SIG-M5 (cell line): Measurements from ENCODE around the gene CEP97.
"Not testable (repeated sequence)": the region's sequence is repeated elsewhere in the genome, so short reads cannot be mapped to it uniquely, and the experiment has no call there.

Source experiments
- DNase-seq: peaks from one replicate; lab custom pipeline; 2025; lab: John Stamatoyannopoulos, UW

The CEP97 gene

GRCh38 chr3:101703169-101703568, 21.2 kb upstream of the CEP97 start:
- DNase-seq: no peak

GRCh38 chr3:101704639-101705038, 19.8 kb upstream of the CEP97 start:
- not testable (repeated sequence) for DNase-seq

GRCh38 chr3:101709126-101709525, 15.3 kb upstream of the CEP97 start:
- DNase-seq: no peak

- DNase-seq: no peak
These were observed 6.0 kb upstream of the CEP97 start for GRCh38 chr3:101718455-101718854.

- DNase-seq: no peak
These were observed 4.7 kb upstream of the CEP97 start for GRCh38 chr3:101719604-101720185.

GRCh38 chr3:101720851-101721840, 3.3 kb upstream of the CEP97 start:
- DNase-seq: no peak

GRCh38 chr3:101722394-101723173, 1.8 kb upstream of the CEP97 start:
- peak; percentile 60 for DNase-seq

GRCh38 chr3:101725194-101725889, 928 bp downstream of the CEP97 start:
- no peak for DNase-seq

- DNase-seq: no peak
These were observed 1.5 kb downstream of the CEP97 start for GRCh38 chr3:101725890-101726275.

GRCh38 chr3:101729586-101729985, 5.2 kb downstream of the CEP97 start:
- no peak for DNase-seq

- DNase-seq: no peak
These were observed 6.4 kb downstream of the CEP97 start for GRCh38 chr3:101730839-101731238.

- DNase-seq: no peak
These were observed 7.8 kb downstream of the CEP97 start for GRCh38 chr3:101732240-101732641.

- DNase-seq: no peak
These were observed 11.4 kb downstream of the CEP97 start for GRCh38 chr3:101735833-101736232.

GRCh38 chr3:101741914-101742313, 17.5 kb downstream of the CEP97 start:
- DNase-seq: not testable (repeated sequence)

GRCh38 chr3:101744811-101745210, 20.4 kb downstream of the CEP97 start:
- DNase-seq: no peak

GRCh38 chr3:101745934-101746333, 21.5 kb downstream of the CEP97 start:
- DNase-seq: not testable (repeated sequence)

- DNase-seq: not testable (repeated sequence)
These were observed 29.1 kb downstream of the CEP97 start for GRCh38 chr3:101753386-101754113.

GRCh38 chr3:101758224-101758623, 33.8 kb downstream of the CEP97 start:
- no peak for DNase-seq

- DNase-seq: no peak
These were observed 37.7 kb downstream of the CEP97 start for GRCh38 chr3:101762041-101762646.

- DNase-seq: not testable (repeated sequence)
These were observed 53.4 kb downstream of the CEP97 start for GRCh38 chr3:101777745-101778281.
